ENCODE results near the gene WDR5. TPM values are rescaled to one million over a fixed set of nuclear protein-coding genes. Genes with fewer than 3 reads are reported as not detected.

Gene WDR5
- total RNA-seq, 1 donor from 2014 or later: 22.2 TPM

DNA sequence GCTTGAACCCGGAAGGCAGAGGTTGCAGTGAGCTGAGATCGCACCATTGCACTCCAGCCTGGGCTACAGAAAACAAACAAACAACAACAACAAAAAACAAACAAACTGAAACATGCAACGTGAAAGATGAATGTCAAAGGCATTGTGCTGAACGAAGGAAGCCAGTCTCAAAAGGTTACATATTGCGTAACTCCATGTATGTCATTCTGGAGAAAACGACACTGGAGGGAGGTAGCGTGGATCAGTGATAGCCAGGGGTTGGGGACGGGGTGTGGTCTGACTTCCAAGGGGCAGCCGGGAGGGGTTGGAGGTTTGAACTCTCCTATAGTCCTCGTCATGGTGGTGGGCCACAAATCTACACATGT is 12.1 kb upstream of the WDR5 start:
- TF ChIP-seq, protein P1, sequence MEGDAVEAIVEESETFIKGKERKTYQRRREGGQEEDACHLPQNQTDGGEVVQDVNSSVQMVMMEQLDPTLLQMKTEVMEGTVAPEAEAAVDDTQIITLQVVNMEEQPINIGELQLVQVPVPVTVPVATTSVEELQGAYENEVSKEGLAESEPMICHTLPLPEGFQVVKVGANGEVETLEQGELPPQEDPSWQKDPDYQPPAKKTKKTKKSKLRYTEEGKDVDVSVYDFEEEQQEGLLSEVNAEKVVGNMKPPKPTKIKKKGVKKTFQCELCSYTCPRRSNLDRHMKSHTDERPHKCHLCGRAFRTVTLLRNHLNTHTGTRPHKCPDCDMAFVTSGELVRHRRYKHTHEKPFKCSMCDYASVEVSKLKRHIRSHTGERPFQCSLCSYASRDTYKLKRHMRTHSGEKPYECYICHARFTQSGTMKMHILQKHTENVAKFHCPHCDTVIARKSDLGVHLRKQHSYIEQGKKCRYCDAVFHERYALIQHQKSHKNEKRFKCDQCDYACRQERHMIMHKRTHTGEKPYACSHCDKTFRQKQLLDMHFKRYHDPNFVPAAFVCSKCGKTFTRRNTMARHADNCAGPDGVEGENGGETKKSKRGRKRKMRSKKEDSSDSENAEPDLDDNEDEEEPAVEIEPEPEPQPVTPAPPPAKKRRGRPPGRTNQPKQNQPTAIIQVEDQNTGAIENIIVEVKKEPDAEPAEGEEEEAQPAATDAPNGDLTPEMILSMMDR (IDR thresholded peaks at IDR 0.05): no peak
- Mint-ChIP-seq H3K4me1 (ENCODE audit: low read depth) (no peaks in the 10 kb centered on the region), H3K4me3 (ENCODE audit: unreplicated experiment) (no peak overlapping the region), H3K9me3 (ENCODE audit: low read depth) (no peaks in the 10 kb centered on the region), H3K27ac (ENCODE audit: unreplicated experiment) (no peak overlapping the region), H3K27me3 (ENCODE audit: low read depth) (peaks cover 6% of the 10 kb centered on the region), H3K36me3 (ENCODE audit: low read depth) (no peaks in the 10 kb centered on the region)
- DNase-seq (ENCODE audit: low spot score): no peak

DNA sequence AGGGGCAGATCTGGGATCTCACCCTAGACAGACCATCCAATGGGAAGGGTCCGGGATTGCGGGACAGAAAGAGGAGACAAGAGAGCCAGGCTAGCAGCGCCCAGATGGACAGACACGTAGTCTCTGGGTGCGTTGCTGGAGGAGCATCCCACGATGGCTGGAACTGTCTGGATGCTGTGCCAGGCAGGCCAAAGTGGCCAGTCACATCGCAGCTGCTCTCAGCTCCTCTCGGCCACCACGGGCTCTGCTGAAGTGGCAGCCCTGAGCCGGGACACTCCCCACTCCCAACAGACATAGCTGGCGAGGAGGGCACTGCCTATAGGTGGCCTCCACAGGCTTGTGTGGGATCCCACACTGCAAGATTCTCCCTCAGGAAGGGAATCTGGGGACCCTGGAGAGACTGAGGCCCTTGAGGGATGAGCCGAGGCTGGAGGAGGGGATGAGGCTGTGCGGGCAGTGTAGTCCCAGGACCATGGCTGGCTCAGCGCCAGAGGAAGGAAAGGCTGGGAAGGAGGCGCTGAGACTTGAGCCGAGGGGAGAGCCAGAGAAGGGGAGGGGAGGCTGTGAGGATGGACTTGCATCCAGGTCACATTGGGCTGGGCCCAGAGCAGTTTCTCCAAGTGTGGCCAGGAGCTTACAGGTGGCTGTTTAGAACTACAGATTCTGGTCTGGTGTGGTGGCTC is 10.3 kb upstream of the WDR5 start:
- TF ChIP-seq, protein P1 (IDR thresholded peaks at IDR 0.05): no peak
- peaks cover 6% of the 10 kb centered on the region for H3K27me3 Mint-ChIP-seq (ENCODE audit: low read depth)
- no peak overlapping the region for H3K27ac Mint-ChIP-seq (ENCODE audit: unreplicated experiment)
- no peak overlapping the region for H3K4me3 Mint-ChIP-seq (ENCODE audit: unreplicated experiment)
- no peaks in the 10 kb centered on the region for H3K9me3 Mint-ChIP-seq (ENCODE audit: low read depth)
- no peaks in the 10 kb centered on the region for H3K4me1 Mint-ChIP-seq (ENCODE audit: low read depth)
- H3K36me3 Mint-ChIP-seq (ENCODE audit: low read depth): no peaks in the 10 kb centered on the region
- no peak for DNase-seq (ENCODE audit: low spot score)

- peaks cover 6% of the 10 kb centered on the region for H3K27me3 Mint-ChIP-seq (ENCODE audit: low read depth)
Observed at GRCh38 chr9:134126373-134126772, 9.5 kb upstream of the WDR5 start.

DNA sequence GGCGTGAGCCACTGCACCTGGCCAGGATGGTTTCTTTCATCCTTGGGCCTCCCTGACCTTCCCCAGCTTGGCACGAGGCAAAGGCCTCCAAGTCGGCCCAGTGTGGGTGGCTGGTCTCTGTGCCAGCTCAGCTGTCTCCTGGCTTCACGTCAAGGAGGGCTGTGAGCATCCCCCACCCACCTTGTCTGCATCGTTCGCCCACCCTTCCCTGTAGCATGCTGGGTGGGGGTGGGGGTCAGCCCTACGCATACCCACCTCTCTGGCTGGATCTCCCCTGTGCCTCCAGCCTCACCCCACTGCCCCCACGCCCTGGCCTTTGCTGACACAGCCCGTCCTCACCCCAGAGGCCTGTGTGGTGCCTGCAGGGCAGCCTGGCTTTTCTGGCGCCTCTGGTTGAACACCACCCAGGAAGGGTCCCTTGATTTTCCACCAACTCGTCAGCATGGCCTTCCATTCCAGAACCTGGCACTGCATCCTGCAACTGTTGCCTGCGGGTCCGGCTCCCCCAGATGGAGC is 8.8 kb upstream of the WDR5 start:
- Mint-ChIP-seq H3K27ac (ENCODE audit: unreplicated experiment) (no peak overlapping the region), H3K4me1 (ENCODE audit: low read depth) (peaks cover 11% of the 10 kb centered on the region), H3K4me3 (ENCODE audit: unreplicated experiment) (no peak overlapping the region), H3K27me3 (ENCODE audit: low read depth) (peaks cover 6% of the 10 kb centered on the region), H3K9me3 (ENCODE audit: low read depth) (no peaks in the 10 kb centered on the region), H3K36me3 (ENCODE audit: low read depth) (no peaks in the 10 kb centered on the region)
- DNase-seq (ENCODE audit: low spot score): no peak
- TF ChIP-seq, protein P1 (IDR thresholded peaks at IDR 0.05): no peak

More at GRCh38 chr9:134126373-134126772, 9.5 kb upstream of the WDR5 start:
- Mint-ChIP-seq H3K4me1 (ENCODE audit: low read depth) (peaks cover 8% of the 10 kb centered on the region), H3K9me3 (ENCODE audit: low read depth) (no peaks in the 10 kb centered on the region), H3K36me3 (ENCODE audit: low read depth) (no peaks in the 10 kb centered on the region), H3K4me3 (ENCODE audit: unreplicated experiment) (no peak overlapping the region), H3K27ac (ENCODE audit: unreplicated experiment) (no peak overlapping the region)
- no peak for DNase-seq (ENCODE audit: low spot score)
- TF ChIP-seq, protein P1 (IDR thresholded peaks at IDR 0.05): no peak

DNA sequence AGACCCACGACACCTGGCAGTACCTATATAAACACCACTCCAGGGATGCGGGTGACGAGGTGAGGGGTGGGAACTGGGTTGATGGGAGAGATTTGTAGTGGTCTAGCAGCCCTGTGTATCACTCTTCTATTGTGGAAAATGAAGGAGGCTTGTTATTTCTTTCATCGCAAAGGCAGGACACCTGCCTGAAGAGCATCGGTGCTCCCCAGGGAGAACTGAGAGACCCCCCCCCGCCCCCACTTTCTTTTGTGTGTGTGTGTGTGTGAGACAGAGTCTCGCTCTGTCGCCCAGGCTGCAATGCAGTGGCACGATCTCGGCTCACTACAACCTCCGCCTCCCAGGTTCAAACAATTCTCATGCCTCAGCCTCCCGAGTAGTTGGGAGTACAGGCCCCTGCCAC is 8.3 kb upstream of the WDR5 start:
- Mint-ChIP-seq H3K36me3 (ENCODE audit: low read depth) (no peaks in the 10 kb centered on the region), H3K4me1 (ENCODE audit: low read depth) (peaks cover 11% of the 10 kb centered on the region), H3K9me3 (ENCODE audit: low read depth) (no peaks in the 10 kb centered on the region), H3K27ac (ENCODE audit: unreplicated experiment) (no peak overlapping the region), H3K27me3 (ENCODE audit: low read depth) (peaks cover 6% of the 10 kb centered on the region), H3K4me3 (ENCODE audit: unreplicated experiment) (no peak overlapping the region)
- DNase-seq (ENCODE audit: low spot score): no peak
- TF ChIP-seq, protein P1 (IDR thresholded peaks at IDR 0.05): no peak

Data from chondrocyte (in vitro differentiated cells).